Sigmoid colon (tissue), 4 donors: ENCODE results near the gene PFKL.

Source experiments
- CTCF ChIP-seq, 4 experiments: fragments of 450-650 bp in 3 of 4; fragments of 200-600 bp in 1 of 4; IDR thresholded peaks; one replicate each; pipeline ENCODE4 v1.5.1; 2016 to 2019; ENCODE audit warnings: antibody characterized with exemption in 4 of 4, mild to moderate bottlenecking in 3 of 4, moderate library complexity in 2 of 4
- POLR2AphosphoS5 ChIP-seq, 4 donors: sonication (generic); formaldehyde crosslinking; IDR thresholded peaks; one replicate each; pipeline ENCODE4 v1.6.1; 2017; ENCODE audit warnings: antibody characterized with exemption in 4 of 4

- no peak for TF ChIP-seq CTCF (IDR thresholded peaks at IDR 0.05)
- no peak for TF ChIP-seq POLR2AphosphoS5 (IDR thresholded peaks at IDR 0.05)
These were observed 4.2 kb upstream of the PFKL start for GRCh38 chr21:44295646-44296045.
